Stimulated activated CD4-positive, alpha-beta T cell treated with anti-CD3 and anti-CD28 coated beads, Interleukin-1b, Interleukin-23, amount 100 ng/mL, for 24 hours (primary cell): ENCODE measurements around the gene KCP.

Experiments used
- DNase-seq, 4 experiments: peaks; one replicate each; pipeline ENCODE4 v3.0.0-alpha.2; 2020; ENCODE audit warnings: low read depth in 4 of 4, low spot score in 1 of 4

KCP gene

DNA sequence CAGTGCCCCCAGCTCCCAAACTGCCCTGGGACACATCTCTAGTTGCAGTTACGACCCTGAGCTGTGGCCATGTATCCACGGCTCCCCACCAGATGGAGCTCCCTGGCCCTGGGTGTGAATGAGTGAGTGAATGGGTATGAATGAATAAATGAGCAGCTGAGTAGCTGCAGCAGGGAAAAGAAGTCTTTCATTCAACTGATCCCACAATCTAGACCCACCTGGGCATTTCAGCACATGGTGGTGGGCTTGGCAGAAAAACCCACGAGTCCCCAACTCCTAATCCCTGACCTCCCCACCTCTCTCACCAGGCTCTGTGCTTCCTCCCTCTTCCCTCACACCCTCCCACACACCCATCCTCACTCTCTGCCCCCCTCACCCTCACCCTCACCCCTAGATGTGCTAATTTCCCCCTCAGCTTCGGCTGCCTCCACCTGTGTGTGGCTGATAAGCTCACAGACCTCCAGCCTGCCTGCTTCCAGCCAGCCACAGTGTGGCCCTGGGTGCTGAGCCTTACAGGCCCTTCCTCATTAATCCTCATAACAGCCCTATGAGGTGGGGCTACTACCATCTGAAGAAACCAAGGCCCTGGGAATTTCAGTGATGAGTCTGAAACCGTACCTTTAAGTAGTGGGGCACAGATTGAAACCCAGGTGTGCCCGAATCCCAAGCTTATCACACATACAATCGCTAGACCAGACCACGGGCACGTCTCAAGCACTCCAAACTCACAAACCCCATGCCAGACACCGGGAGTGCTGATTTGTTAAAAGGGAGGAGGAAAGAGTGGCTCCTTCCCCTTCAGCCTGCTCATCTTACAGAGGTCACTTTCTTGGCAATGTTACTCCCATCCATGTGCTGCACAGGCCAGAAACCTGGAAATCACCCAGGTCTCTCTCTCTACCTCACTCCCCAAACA lies 50.1 kb downstream of the KCP start:
- DNase-seq: no peak

GRCh38 chr7:128859232-128860157 lies 51.0 kb downstream of the KCP start:
- DNase-seq: no peak

GRCh38 chr7:128858380-128859231 lies 51.9 kb downstream of the KCP start:
- DNase-seq: no peak

DNA sequence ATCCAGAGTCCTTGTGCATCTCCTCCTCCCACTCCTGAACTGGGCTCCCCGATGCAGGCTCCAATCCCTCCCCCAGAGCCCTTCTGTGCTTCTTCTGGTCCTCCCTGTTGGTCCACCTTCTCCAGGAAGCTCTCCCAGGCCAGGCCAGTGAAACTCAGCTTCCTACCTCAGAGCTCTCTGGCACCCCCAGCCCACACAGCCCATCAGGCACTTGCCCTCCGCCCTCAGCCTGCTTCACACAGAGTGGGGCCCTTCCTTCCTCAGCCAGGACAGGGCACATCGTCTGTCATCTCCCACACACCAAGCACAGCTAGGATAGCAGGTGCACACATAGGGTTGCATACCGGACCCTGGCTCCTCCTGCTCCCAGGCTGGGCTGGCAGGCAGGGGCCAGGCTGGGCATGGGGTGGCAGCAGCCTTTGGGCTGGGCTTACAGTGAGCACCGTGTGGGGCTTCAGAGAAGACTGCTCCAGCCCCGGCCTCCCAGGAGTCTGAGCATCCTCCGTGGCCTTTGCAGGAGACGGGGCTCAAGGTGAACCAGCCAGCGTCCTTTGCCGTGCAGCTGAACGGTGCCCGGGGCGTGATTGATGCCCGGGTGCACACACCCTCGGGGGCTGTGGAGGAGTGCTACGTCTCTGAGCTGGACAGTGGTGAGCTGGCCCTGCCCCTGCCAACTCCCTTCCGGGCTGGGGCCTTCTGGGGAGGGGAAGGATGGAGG lies 54.3 kb downstream of the KCP start:
- DNase-seq: no peak

DNA sequence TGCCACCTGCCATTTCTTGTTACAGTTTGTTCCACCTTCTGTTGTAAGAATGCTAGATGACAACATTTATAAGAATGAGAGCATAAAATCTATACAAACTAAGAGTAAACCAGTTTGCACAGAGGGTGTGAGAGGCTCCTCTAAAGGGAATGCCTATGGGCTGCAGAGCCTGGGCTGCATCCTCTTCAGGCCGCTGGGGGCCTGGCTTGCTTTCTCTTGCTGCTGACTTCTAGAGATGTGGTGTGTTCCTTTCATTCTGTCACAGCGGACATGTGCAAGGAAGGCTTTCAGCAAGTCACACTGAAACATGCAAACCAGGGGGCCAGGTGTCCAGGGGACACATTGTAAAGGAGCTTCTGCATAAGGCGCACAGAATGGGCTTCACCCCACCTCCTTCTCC lies 55.0 kb downstream of the KCP start:
- no peak for DNase-seq

DNA sequence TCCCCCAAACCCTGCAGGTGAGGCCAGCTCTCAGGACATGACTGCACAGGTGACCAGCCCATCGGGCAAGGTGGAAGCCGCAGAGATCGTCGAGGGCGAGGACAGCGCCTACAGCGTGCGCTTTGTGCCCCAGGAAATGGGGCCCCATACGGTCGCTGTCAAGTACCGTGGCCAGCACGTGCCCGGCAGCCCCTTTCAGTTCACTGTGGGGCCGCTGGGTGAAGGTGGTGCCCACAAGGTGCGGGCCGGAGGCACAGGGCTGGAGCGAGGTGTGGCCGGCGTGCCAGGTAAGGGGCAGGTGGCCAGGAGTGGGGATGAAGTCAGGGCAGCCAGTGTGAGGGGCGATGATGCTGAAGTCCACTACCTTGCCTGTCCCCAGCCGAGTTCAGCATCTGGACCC lies 56.1 kb downstream of the KCP start:
- DNase-seq: no peak

DNA sequence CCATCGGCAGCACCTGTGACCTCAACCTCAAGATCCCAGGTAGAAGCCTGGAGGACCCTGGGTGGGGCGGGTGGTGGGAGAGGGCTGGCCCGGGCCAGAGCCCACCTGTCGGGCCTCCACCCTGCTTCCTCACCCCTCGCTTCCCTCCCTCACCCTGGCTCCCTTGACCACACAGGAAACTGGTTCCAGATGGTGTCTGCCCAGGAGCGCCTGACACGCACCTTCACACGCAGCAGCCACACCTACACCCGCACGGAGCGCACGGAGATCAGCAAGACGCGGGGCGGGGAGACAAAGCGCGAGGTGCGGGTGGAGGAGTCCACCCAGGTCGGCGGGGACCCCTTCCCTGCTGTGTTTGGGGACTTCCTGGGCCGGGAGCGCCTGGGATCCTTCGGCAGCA lies 56.7 kb downstream of the KCP start:
- no peak for DNase-seq

GRCh38 chr7:128852537-128853254 lies 57.8 kb downstream of the KCP start:
- DNase-seq: no peak

- no peak for DNase-seq
Observed at GRCh38 chr7:128849804-128850490, 60.6 kb downstream of the KCP start.

GRCh38 chr7:128849156-128849515 lies 61.4 kb downstream of the KCP start:
- DNase-seq: no peak

- DNase-seq: no peak
Observed at GRCh38 chr7:128848289-128849155, 62.0 kb downstream of the KCP start.

GRCh38 chr7:128847721-128848211 lies 62.7 kb downstream of the KCP start:
- DNase-seq: no peak

DNA sequence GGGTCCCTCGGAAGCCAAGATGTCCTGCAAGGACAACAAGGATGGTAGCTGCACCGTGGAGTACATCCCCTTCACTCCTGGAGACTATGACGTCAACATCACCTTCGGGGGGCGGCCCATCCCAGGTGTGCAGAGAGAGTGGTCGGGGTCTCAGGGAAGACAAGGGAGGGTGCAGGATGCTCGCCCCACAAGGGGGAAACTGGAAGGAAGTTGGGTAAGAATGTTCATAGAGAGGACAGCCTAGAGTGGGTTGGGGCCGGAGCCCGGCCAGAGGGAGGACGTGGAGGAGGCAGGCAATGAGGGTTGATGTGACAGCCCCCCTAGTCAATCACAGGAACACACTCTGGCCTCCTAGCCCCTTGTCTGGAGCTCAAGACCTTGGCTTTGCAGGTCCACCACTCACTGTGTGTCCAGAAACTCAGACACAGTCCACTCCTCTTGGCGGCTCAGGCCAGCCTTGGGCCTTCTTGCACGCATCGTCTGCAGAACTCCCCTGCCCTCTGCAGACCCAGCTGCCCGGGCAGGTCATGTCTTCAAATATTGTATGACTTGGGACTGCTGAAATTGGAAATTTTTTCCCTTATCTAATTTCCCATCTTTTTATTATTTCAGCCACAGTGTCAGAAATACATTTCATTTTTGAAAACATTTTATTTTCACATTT lies 63.6 kb downstream of the KCP start:
- DNase-seq: no peak

DNA sequence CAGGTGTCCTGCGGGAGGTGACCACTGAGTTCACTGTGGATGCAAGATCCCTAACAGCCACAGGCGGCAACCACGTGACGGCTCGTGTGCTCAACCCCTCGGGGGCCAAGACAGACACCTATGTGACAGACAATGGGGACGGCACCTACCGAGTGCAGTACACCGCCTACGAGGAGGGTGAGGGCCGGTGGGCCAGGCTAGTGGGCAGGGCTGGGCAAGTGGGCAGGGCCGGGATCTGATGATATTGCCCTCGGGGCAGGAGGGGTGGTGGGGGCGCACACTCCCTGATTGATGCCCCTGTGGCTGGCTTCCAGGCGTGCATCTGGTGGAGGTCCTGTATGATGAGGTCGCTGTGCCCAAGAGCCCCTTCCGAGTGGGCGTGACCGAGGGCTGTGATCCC lies 64.5 kb downstream of the KCP start:
- no peak for DNase-seq

GRCh38 chr7:128845475-128845874 lies 65.0 kb downstream of the KCP start:
- DNase-seq: no peak

DNA sequence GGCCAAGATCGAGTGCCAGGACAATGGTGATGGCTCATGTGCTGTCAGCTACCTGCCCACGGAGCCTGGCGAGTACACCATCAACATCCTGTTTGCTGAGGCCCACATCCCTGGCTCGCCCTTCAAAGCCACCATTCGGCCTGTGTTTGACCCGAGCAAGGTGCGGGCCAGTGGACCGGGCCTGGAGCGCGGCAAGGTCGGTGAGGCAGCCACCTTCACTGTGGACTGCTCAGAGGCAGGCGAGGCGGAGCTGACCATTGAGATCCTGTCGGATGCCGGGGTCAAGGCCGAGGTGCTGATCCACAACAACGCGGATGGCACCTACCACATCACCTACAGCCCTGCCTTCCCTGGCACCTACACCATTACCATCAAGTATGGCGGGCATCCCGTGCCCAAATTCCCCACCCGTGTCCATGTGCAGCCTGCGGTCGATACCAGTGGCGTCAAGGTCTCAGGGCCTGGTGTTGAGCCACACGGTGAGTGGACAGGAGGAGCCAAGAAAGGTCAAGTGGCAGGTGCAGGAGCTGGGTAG lies 65.7 kb downstream of the KCP start:
- DNase-seq: no peak

GRCh38 chr7:128843938-128844621 lies 66.4 kb downstream of the KCP start:
- DNase-seq: no peak
